ENCODE results near the gene DCBLD2.

DCBLD2 gene

GRCh38 chr3:98784666-98785600 lies 116.6 kb downstream of the DCBLD2 start:
- peaks cover 0 to 30% (median 29%) of the 10 kb centered on the region in 5 donors for H3K4me1 ChIP-seq (ENCODE audit: control insufficient read depth in 5 of 5, insufficient read depth in 5 of 5, low read length in 5 of 5)
- H3K36me3 ChIP-seq (ENCODE audit: control insufficient read depth in 5 of 5, insufficient read depth in 5 of 5, low read length in 5 of 5), result peaks cover 0 to 9% (median 0%) of the 10 kb centered on the region in 5 donors
- H3K9me3 ChIP-seq (ENCODE audit: control insufficient read depth in 5 of 5, low read length in 5 of 5), result no peaks in the 10 kb centered on the region
- no peak overlapping the region for H3K9ac ChIP-seq (ENCODE audit: low read length in 5 of 5)
- peak overlapping the region; percentile 71 for H3K27ac ChIP-seq (ENCODE audit: low read depth, low read length)
- no peak overlapping the region for H3K4me3 ChIP-seq (ENCODE audit: low read depth in 1 of 5, low read length in 5 of 5)
- H3K27me3 ChIP-seq (ENCODE audit: control insufficient read depth in 5 of 5, insufficient read depth in 4 of 5, low read length in 5 of 5), result no peaks in the 10 kb centered on the region

GRCh38 chr3:98784042-98784441 lies 117.5 kb downstream of the DCBLD2 start:
- Histone ChIP-seq H3K4me1 (ENCODE audit: control insufficient read depth in 5 of 5, insufficient read depth in 5 of 5, low read length in 5 of 5) (peaks cover 2 to 37% (median 33%) of the 10 kb centered on the region in 5 donors), H3K27ac (ENCODE audit: low read depth, low read length) (peak overlapping the region; percentile 69), H3K9ac (ENCODE audit: low read length in 5 of 5) (no peak overlapping the region)

DNA sequence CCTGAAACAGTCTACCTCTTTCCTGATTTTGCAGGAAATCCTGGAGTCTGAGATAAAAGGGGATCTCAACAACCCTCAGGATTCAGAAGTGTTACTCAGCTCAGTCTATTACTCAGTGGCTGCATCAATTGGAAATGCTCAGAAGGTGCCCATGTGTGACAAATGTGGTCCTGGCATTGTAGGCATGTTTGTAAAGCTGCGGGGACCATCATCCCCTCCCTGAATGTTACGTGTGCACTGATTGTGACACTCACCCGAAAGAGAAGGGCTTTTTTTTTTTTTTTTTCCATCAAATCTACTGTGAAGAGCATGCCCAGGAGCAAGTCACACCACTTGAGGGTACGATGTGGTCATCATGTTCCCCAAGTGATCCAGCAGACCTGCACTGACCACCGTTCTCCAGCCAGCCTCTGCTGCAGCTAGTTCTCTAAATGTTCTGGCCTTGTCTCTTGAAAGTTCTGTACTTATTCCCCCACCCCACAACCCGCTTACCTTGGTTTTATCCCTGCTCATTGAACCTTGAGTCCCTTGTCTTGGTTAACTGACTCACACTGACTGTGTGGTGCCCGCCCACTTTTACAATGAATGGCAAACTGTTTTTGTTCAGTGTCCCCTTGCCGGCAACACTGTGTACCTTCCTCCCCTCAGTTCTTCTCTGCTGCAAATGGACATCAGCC lies 118.5 kb downstream of the DCBLD2 start:
- no peak overlapping the region for H3K27ac ChIP-seq (ENCODE audit: low read depth, low read length)
- no peaks in the 10 kb centered on the region for H3K27me3 ChIP-seq (ENCODE audit: control insufficient read depth in 5 of 5, insufficient read depth in 4 of 5, low read length in 5 of 5)
- H3K9ac ChIP-seq (ENCODE audit: low read length in 5 of 5), result no peak overlapping the region
- H3K4me1 ChIP-seq (ENCODE audit: control insufficient read depth in 5 of 5, insufficient read depth in 5 of 5, low read length in 5 of 5), result peaks cover 3 to 46% (median 33%) of the 10 kb centered on the region in 5 donors
- peaks cover 0 to 9% (median 0%) of the 10 kb centered on the region in 5 donors for H3K36me3 ChIP-seq (ENCODE audit: control insufficient read depth in 5 of 5, insufficient read depth in 5 of 5, low read length in 5 of 5)
- no peak overlapping the region for H3K4me3 ChIP-seq (ENCODE audit: low read depth in 1 of 5, low read length in 5 of 5)
- H3K9me3 ChIP-seq (ENCODE audit: control insufficient read depth in 5 of 5, low read length in 5 of 5), result no peaks in the 10 kb centered on the region

More at GRCh38 chr3:98784042-98784441, 117.5 kb downstream of the DCBLD2 start:
- peaks cover 0 to 9% (median 0%) of the 10 kb centered on the region in 5 donors for H3K36me3 ChIP-seq (ENCODE audit: control insufficient read depth in 5 of 5, insufficient read depth in 5 of 5, low read length in 5 of 5)
- no peaks in the 10 kb centered on the region for H3K9me3 ChIP-seq (ENCODE audit: control insufficient read depth in 5 of 5, low read length in 5 of 5)
- no peaks in the 10 kb centered on the region for H3K27me3 ChIP-seq (ENCODE audit: control insufficient read depth in 5 of 5, insufficient read depth in 4 of 5, low read length in 5 of 5)
- H3K4me3 ChIP-seq (ENCODE audit: low read depth in 1 of 5, low read length in 5 of 5), result no peak overlapping the region

- Histone ChIP-seq H3K27ac (ENCODE audit: low read depth, low read length) (peak overlapping the region; percentile 42), H3K4me3 (ENCODE audit: low read depth in 1 of 5, low read length in 5 of 5) (no peak overlapping the region), H3K27me3 (ENCODE audit: control insufficient read depth in 5 of 5, insufficient read depth in 4 of 5, low read length in 5 of 5) (no peaks in the 10 kb centered on the region), H3K9me3 (ENCODE audit: control insufficient read depth in 5 of 5, low read length in 5 of 5) (no peaks in the 10 kb centered on the region), H3K9ac (ENCODE audit: low read length in 5 of 5) (no peak overlapping the region), H3K4me1 (ENCODE audit: control insufficient read depth in 5 of 5, insufficient read depth in 5 of 5, low read length in 5 of 5) (peaks cover 6 to 39% (median 35%) of the 10 kb centered on the region in 5 donors), H3K36me3 (ENCODE audit: control insufficient read depth in 5 of 5, insufficient read depth in 5 of 5, low read length in 5 of 5) (peaks cover 0 to 9% (median 3%) of the 10 kb centered on the region in 5 donors)
Measured at GRCh38 chr3:98780343-98780742, 121.2 kb downstream of the DCBLD2 start.

GRCh38 chr3:98779541-98780335 lies 121.8 kb downstream of the DCBLD2 start:
- no peak overlapping the region for H3K9ac ChIP-seq (ENCODE audit: low read length in 5 of 5)
- H3K36me3 ChIP-seq (ENCODE audit: control insufficient read depth in 5 of 5, insufficient read depth in 5 of 5, low read length in 5 of 5), result peaks cover 0 to 9% (median 4%) of the 10 kb centered on the region in 5 donors
- peaks cover 6 to 36% (median 33%) of the 10 kb centered on the region in 5 donors for H3K4me1 ChIP-seq (ENCODE audit: control insufficient read depth in 5 of 5, insufficient read depth in 5 of 5, low read length in 5 of 5)
- H3K27ac ChIP-seq (ENCODE audit: low read depth, low read length), result peak overlapping the region; percentile 42
- H3K4me3 ChIP-seq (ENCODE audit: low read depth in 1 of 5, low read length in 5 of 5), result no peak overlapping the region
- no peaks in the 10 kb centered on the region for H3K9me3 ChIP-seq (ENCODE audit: control insufficient read depth in 5 of 5, low read length in 5 of 5)
- no peaks in the 10 kb centered on the region for H3K27me3 ChIP-seq (ENCODE audit: control insufficient read depth in 5 of 5, insufficient read depth in 4 of 5, low read length in 5 of 5)

DNA sequence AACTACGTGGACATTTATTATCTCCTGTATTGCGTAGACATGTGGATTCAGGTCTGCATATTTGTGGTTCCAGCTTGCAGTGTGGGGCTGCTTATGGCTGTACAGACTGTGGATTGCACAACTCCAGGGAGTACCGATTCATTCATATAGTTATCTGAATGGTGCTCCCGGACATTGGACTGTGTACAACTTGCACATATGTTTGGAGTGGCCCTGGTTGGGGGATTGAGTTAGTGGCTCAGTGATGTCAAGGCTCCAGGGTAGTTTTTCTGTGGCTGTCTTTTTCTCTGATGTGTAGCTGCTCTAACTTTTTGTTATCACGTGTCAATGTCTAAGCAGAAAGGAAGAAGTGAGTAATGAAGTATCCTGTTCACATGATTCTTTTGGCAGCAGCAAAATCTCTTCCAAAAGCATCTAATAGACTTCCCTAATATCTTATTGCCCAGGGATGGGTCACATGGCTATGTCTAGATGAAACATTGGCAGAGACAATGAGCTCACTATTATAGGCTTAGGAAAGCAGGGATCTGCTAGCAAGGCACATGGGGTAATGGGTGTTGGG lies 122.6 kb downstream of the DCBLD2 start:
- H3K4me3 ChIP-seq (ENCODE audit: low read depth in 1 of 5, low read length in 5 of 5), result no peak overlapping the region
- peak overlapping the region; percentile 51 for H3K27ac ChIP-seq (ENCODE audit: low read depth, low read length)
- H3K9ac ChIP-seq (ENCODE audit: low read length in 5 of 5), result no peak overlapping the region
- no peaks in the 10 kb centered on the region for H3K27me3 ChIP-seq (ENCODE audit: control insufficient read depth in 5 of 5, insufficient read depth in 4 of 5, low read length in 5 of 5)
- H3K4me1 ChIP-seq (ENCODE audit: control insufficient read depth in 5 of 5, insufficient read depth in 5 of 5, low read length in 5 of 5), result peaks cover 6 to 30% (median 26%) of the 10 kb centered on the region in 5 donors
- peaks cover 0 to 12% (median 4%) of the 10 kb centered on the region in 5 donors for H3K36me3 ChIP-seq (ENCODE audit: control insufficient read depth in 5 of 5, insufficient read depth in 5 of 5, low read length in 5 of 5)
- H3K9me3 ChIP-seq (ENCODE audit: control insufficient read depth in 5 of 5, low read length in 5 of 5), result no peaks in the 10 kb centered on the region

- Histone ChIP-seq H3K9ac (ENCODE audit: low read length in 5 of 5) (no peak overlapping the region), H3K27ac (ENCODE audit: low read depth, low read length) (peak overlapping the region; percentile 51), H3K9me3 (ENCODE audit: control insufficient read depth in 5 of 5, low read length in 5 of 5) (no peaks in the 10 kb centered on the region), H3K36me3 (ENCODE audit: control insufficient read depth in 5 of 5, insufficient read depth in 5 of 5, low read length in 5 of 5) (peaks cover 0 to 12% (median 6%) of the 10 kb centered on the region in 5 donors), H3K4me1 (ENCODE audit: control insufficient read depth in 5 of 5, insufficient read depth in 5 of 5, low read length in 5 of 5) (peaks cover 6 to 30% (median 23%) of the 10 kb centered on the region in 5 donors), H3K4me3 (ENCODE audit: low read depth in 1 of 5, low read length in 5 of 5) (no peak overlapping the region), H3K27me3 (ENCODE audit: control insufficient read depth in 5 of 5, insufficient read depth in 4 of 5, low read length in 5 of 5) (no peaks in the 10 kb centered on the region)
Measured at GRCh38 chr3:98778383-98778782, 123.1 kb downstream of the DCBLD2 start.

DNA sequence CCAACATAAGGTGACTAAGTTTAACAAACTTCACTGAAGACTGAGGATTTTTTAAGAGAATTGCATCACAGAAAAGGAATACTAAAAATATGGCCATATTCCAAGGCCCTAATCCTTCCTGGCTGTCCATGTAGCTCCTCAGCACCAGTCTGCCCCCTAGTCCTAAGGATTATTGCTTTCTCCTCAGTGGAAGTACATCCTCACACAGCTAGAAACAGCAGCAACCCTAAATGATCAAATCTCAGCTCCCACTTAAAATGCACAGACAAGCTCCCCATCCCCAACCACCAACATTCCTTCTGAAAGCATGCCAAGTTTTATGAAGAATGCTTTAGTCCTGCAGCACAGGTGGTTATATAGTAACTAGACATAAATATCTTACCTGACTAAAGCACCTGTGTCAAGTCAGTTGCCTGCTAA lies 123.7 kb downstream of the DCBLD2 start:
- Histone ChIP-seq H3K27me3 (ENCODE audit: control insufficient read depth in 5 of 5, insufficient read depth in 4 of 5, low read length in 5 of 5) (no peaks in the 10 kb centered on the region), H3K27ac (ENCODE audit: low read depth, low read length) (peak overlapping the region; percentile 51), H3K4me3 (ENCODE audit: low read depth in 1 of 5, low read length in 5 of 5) (no peak overlapping the region), H3K9ac (ENCODE audit: low read length in 5 of 5) (no peak overlapping the region), H3K9me3 (ENCODE audit: control insufficient read depth in 5 of 5, low read length in 5 of 5) (no peaks in the 10 kb centered on the region), H3K4me1 (ENCODE audit: control insufficient read depth in 5 of 5, insufficient read depth in 5 of 5, low read length in 5 of 5) (peaks cover 6 to 30% (median 23%) of the 10 kb centered on the region in 5 donors), H3K36me3 (ENCODE audit: control insufficient read depth in 5 of 5, insufficient read depth in 5 of 5, low read length in 5 of 5) (peaks cover 0 to 8% (median 2%) of the 10 kb centered on the region in 5 donors)

DNA sequence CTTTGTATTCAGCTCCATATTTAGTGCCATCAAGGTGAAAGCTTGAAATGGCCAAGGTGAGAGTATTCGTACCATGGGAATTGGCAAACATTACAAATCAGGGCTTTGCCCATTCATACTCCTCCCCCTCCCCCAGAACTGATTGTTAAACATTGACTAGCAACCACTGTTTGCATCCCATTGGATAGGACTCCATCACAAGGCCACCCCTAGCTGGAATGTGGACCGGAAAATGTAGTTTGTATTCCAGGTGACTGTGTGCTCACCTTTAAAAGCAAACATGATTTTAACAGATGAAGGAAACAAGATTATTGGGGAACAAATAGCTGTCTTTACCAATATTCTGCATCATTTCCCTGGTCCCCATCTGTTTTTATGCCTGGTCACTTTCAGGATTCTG lies 124.2 kb downstream of the DCBLD2 start:
- Histone ChIP-seq H3K27ac (ENCODE audit: low read depth, low read length) (no peak overlapping the region), H3K4me1 (ENCODE audit: control insufficient read depth in 5 of 5, insufficient read depth in 5 of 5, low read length in 5 of 5) (peaks cover 6 to 30% (median 24%) of the 10 kb centered on the region in 5 donors)

More for the DNA sequence above, 124.2 kb downstream of the DCBLD2 start:
- Histone ChIP-seq H3K9ac (ENCODE audit: low read length in 5 of 5) (no peak overlapping the region), H3K4me3 (ENCODE audit: low read depth in 1 of 5, low read length in 5 of 5) (no peak overlapping the region), H3K27me3 (ENCODE audit: control insufficient read depth in 5 of 5, insufficient read depth in 4 of 5, low read length in 5 of 5) (no peaks in the 10 kb centered on the region), H3K36me3 (ENCODE audit: control insufficient read depth in 5 of 5, insufficient read depth in 5 of 5, low read length in 5 of 5) (peaks cover 0 to 6% (median 2%) of the 10 kb centered on the region in 5 donors), H3K9me3 (ENCODE audit: control insufficient read depth in 5 of 5, low read length in 5 of 5) (no peaks in the 10 kb centered on the region)
